SH-SY5Y (cell line): Measurements from ENCODE around the gene SKOR2.

Experiments used
- GATA2 ChIP-seq: IDR thresholded peaks from 2 replicates; pipeline ENCODE4 v1.6.1; 2011; ENCODE audit warnings: mild to moderate bottlenecking, low read depth, low read length
- GATA3 ChIP-seq: IDR thresholded peaks from 2 replicates; pipeline ENCODE4 v1.6.1; 2011; ENCODE audit warnings: low read depth, mild to moderate bottlenecking, low read length, moderate library complexity

The SKOR2 gene

DNA sequence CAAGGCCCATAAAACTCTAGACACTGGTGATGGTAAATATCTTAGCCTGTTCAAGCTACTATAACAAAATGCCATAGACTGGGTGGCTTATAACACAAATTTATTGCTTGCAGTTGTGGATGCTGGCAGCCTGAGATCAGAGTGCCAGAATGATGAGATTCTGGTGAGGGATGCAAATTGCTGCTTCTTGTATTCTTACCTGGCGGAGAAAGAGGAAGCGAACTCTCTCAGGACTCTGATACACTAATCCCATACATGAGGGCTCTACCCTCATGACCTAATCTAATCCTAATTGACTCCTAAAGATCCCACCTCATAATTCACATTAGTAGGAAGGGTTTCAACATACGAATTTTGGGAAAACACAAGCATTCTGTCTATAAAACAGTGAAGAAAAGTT is 70.7 kb downstream of the SKOR2 start:
- TF ChIP-seq GATA3 (no peak), GATA2 (no peak)

DNA sequence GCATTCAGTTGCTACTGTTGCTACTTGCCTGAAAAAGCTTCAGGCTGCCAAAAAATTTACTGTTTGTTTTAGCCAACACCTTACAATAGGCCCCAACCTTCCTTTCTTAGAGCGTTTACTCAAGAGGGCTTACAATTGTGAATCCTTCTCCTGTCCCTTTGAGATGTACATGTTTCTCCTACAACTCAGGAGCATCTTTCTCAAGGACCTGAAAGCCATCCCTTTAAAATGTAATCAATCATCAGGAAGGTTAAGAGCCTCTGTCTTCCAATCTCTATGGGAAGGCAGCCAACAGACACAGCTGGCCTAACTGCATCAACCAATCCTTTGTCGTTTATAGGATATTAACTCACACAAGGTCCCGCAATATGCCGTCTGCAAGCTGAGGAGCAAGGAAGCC is 71.9 kb downstream of the SKOR2 start:
- no peak for TF ChIP-seq GATA2
- TF ChIP-seq GATA3, result no peak

DNA sequence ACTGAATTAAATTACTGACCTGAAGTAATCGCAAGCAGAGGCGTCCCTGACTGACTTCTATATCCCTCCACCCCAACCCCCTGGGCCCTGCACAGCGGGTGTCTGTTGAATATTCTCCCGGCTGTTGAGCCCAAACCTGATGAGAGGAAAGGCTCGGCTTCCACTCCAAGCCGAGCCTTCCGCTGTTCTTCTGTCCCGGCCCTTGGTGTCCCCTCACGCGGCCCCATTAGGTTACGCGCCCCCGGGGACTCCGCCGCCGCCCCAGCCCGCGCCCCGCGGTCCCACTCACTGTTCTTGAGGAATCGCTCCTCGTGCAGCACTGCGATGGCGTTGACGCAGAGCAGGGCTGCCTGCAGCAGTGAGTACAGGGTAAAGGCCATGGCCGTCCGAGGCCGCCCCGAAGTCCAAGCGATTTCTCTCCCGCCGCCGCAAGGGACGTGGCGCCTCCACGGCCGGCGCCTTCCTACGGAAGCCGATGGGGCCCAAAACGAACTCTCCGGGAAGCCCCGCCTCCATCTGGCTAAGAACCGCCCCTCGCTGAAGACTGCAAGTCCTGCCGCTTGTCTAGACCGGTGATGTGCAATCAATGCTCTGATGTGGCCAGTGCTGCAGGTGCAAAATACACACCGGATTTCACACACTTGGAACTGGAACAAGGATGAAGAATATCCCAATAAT is 75.4 kb downstream of the SKOR2 start, which contains the start of gene IER3IP1:
Gene IER3IP1 (minus strand): TSS at position 467 of the 678 bp plus-strand sequence. CDS start 87 bp downstream, at position 380.
- TF ChIP-seq GATA3, result no peak
- TF ChIP-seq GATA2, result no peak

DNA sequence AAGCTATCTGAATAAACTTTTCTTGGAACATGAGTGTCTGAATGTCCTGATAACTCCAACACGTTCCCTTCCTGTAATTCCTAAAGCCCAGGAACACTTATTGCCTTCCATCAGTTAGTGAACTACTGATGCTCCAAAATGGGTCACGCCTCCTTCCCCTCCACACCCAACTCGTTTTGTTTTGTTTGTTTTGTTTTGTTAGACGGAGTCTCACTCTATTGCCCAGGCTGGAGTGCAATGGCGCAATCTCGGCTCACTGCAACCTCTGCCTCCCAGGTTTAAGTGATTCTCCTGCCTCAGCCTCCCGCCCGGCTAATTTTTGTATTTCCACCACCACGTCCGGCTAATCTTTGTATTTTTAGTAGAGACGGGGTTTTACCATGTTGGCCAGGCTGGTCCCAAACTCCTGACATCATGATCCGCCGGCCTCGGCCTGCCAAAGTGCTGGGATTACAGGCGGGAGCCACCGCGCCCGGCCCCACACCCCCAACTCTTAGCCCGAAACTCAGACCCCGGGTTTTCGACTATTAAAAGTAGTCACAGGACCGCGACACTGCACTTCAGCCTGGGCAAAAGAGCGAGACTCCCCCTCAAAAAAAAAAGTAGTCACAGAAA is 76.1 kb downstream of the SKOR2 start:
- no peak for TF ChIP-seq GATA2
- no peak for TF ChIP-seq GATA3

DNA sequence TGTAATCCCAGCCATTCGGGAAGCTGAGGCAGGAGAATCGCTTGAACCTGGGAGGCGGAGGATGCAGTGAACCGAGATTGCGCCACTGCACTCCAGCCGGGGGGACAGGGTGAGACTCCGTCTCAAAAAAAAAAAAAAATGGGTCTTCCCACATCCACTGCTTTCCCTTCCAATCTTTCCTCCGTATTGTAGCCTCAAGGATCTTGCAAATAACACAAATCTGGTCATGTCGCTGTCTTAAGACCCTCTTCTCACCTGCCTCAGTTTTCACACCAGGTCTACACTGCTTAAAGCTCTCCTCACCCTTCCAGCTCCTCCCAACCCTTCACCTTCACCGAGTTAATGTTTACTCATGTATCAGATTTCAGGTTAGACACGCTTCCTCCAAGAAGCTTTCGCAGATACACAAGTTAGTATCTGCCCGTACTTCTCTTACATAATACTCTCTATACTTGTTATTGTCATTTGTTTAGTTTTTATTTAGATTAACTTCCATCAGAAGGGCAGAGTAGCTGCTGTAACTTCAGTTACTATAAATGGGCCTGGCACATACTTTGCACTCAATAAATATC is 76.8 kb downstream of the SKOR2 start:
- TF ChIP-seq GATA3, result no peak
- TF ChIP-seq GATA2, result no peak

DNA sequence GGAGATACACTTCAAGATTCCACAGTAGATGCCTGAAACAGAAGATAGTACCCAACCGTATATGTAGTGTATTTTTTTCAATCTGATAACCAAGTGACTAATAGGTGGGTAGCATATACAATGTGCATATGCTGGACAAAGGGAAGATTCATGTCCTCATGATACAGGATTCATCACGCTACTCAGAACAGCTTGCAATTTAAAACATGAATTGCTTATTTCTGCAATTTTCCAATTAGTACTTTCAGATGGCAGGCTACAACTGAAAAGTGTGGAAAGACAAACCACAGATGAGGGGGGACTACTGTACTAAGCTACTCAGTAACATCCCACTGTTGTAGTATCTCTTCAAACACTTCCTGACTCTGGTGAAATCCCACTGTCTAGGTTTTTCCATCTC is 79.0 kb downstream of the SKOR2 start:
- TF ChIP-seq GATA3, result no peak
- no peak for TF ChIP-seq GATA2

DNA sequence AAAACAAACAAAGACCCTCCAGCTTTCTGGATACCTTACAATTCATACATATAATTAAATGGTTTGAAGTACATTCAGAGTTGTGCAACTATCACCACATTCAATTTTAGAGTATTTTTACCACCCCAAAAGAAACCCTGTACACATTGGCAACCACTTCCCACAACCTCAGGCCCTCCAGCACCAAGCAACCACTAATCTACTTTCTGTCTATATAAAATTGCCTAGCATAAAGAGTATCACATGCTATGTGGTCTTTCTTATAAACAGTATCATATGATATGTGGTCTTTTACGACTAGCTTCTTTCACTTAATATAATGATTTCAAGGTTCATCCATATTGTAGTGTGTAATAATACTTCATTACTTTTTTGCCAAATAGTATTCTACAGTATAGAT is 82.5 kb downstream of the SKOR2 start:
- TF ChIP-seq GATA2 (no peak), GATA3 (no peak)

DNA sequence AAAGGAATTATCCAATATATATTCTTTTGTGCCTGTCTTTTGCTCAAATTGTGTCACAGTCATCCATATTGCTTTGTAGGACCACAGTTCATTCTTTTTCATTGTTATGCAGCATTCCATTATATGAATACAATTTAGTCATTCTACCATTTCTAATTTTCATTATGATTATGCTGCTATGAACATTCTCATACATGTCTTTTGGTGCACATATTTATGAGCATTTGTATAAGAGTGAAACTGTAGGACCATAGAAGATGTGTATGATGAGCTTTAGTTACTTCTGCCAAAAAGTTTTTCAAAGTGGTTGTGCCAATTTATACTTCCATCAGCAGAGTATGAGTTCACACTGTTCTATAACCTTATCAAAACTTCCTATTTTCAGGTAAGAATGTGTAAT is 83.0 kb downstream of the SKOR2 start:
- no peak for TF ChIP-seq GATA2
- no peak for TF ChIP-seq GATA3

DNA sequence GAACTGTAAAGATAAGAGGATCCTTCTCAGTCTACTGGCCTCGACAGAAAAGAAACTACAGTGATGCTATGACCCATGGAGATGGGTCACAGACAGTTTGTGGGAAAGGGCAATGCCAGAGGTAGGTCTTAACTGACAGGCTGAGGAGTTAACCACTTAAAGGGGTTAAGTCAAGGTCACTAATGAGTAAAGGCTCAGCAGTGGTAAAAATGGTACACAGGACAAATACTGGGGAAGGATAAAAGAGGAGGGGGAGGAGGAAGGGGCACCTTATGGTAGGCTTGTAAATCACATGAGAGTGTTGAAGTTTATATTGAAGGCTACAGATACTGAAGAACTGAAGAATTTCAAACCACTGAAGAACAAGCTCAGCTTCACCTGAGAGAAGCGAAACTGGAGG is 85.2 kb downstream of the SKOR2 start:
- no peak for TF ChIP-seq GATA2

DNA sequence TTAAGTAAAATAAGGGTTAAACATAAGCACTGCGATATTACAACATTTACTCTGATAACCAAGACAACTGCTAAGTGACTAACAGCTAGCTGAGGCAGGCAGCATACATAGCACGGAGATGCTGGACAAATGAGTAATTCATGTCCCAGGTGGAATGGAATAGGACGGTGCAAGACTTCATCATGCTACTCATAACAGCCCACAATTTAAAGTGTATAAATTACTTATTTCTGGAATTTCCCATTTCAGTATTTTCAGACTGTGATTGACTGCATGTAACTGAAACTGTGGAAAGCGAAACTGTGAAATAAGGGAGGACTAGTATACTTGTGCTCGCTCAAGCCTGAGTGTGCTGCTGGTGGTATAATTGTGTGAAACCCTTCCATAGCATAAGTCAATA is 88.2 kb downstream of the SKOR2 start:
- TF ChIP-seq GATA2 (no peak), GATA3 (no peak)

DNA sequence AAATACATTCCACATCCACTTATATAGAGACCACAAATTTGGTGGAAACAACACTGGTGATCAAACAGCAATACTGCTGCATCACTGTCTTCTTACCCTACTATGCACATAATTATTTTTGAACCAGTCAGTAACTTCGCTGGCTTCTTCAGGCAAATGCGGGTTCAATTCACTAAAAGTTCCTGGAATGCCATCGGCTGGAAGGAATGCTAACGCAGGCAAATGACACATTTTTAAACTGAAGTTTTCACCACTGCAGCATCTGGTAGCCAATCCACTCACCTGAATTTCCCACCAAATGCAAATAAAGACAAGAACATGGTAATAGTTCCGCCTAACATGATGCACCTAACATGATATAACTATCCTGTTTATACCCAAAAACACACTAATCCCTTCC is 91.2 kb downstream of the SKOR2 start:
- TF ChIP-seq GATA2 (no peak), GATA3 (no peak)
